ENCODE data around the gene ZNF384.

Gene ZNF384

GRCh38 chr12:6700646-6701051 is 11.5 kb upstream of the ZNF384 start, which contains the start of gene PIANP:
TSS of gene PIANP (minus strand) at chr12:6700815. CDS start at chr12:6698061, 2,754 bp downstream.
- Mint-ChIP-seq H3K27me3 (ENCODE audit: low read depth) (peaks cover 55% of the 10 kb centered on the region), H3K4me3 (peak within 1 kb of the TSS; percentile 85 to 90 (median 85)), H3K36me3 (ENCODE audit: low read depth) (no peaks in the 10 kb centered on the region), H3K4me1 (peaks cover 8% of the 10 kb centered on the region), H3K27ac (peak within 1 kb of the TSS; percentile 18 to 70 (median 50)), H3K9me3 (no peaks in the 10 kb centered on the region)
- no peak for TF ChIP-seq CTCF (IDR thresholded peaks at IDR 0.05; ENCODE audit: unreplicated experiment in 3 of 3)

GRCh38 chr12:6699989-6700645 is 10.9 kb upstream of the ZNF384 start:
- Mint-ChIP-seq H3K9me3 (no peaks in the 10 kb centered on the region), H3K27ac (peak overlapping the region; percentile 18 to 50 (median 44)), H3K4me1 (peaks cover 8% of the 10 kb centered on the region), H3K4me3 (peak overlapping the region; percentile 85 to 90 (median 85)), H3K36me3 (ENCODE audit: low read depth) (no peaks in the 10 kb centered on the region), H3K27me3 (ENCODE audit: low read depth) (peaks cover 51% of the 10 kb centered on the region)
- no peak for TF ChIP-seq CTCF (IDR thresholded peaks at IDR 0.05; ENCODE audit: unreplicated experiment in 3 of 3)

GRCh38 chr12:6699259-6699988 is 10.2 kb upstream of the ZNF384 start:
- no peak for TF ChIP-seq CTCF (IDR thresholded peaks at IDR 0.05; ENCODE audit: unreplicated experiment in 3 of 3)
- Mint-ChIP-seq H3K27me3 (ENCODE audit: low read depth) (peaks cover 50% of the 10 kb centered on the region), H3K9me3 (no peaks in the 10 kb centered on the region), H3K27ac (peak overlapping the region; percentile 18 to 50 (median 44)), H3K4me3 (peak overlapping the region; percentile 85 to 90 (median 85)), H3K4me1 (peaks cover 8% of the 10 kb centered on the region), H3K36me3 (ENCODE audit: low read depth) (peaks cover 2% of the 10 kb centered on the region)

GRCh38 chr12:6698352-6699046 is 9.3 kb upstream of the ZNF384 start:
- H3K4me1 Mint-ChIP-seq = peaks cover 9% of the 10 kb centered on the region
- peaks cover 4% of the 10 kb centered on the region for H3K36me3 Mint-ChIP-seq (ENCODE audit: low read depth)
- peak overlapping the region in 1 of 3 experiments; percentile 38 for H3K27ac Mint-ChIP-seq
- TF ChIP-seq CTCF (IDR thresholded peaks at IDR 0.05; ENCODE audit: unreplicated experiment in 3 of 3) = no peak
- no peaks in the 10 kb centered on the region for H3K9me3 Mint-ChIP-seq
- peak overlapping the region; percentile 85 to 90 (median 85) for H3K4me3 Mint-ChIP-seq
- peaks cover 47% of the 10 kb centered on the region for H3K27me3 Mint-ChIP-seq (ENCODE audit: low read depth)

GRCh38 chr12:6697584-6698351 is 8.6 kb upstream of the ZNF384 start:
- Mint-ChIP-seq H3K27ac (peak overlapping the region in 1 of 3 experiments; percentile 38), H3K4me1 (peaks cover 14% of the 10 kb centered on the region), H3K4me3 (peak overlapping the region; percentile 77 to 85 (median 77)), H3K9me3 (no peaks in the 10 kb centered on the region), H3K36me3 (ENCODE audit: low read depth) (peaks cover 4% of the 10 kb centered on the region), H3K27me3 (ENCODE audit: low read depth) (peaks cover 40% of the 10 kb centered on the region)
- TF ChIP-seq CTCF (IDR thresholded peaks at IDR 0.05; ENCODE audit: unreplicated experiment in 3 of 3) = peak; percentile 29 to 50 (median 48)
